ENCODE measurements around the gene CCNA2. TPM values are rescaled to one million over a fixed set of nuclear protein-coding genes. Genes with fewer than 3 reads are reported as not detected.

CCNA2 gene
- total RNA-seq, 1 experiment from 2014 or later, result 165 TPM

GRCh38 chr4:121776610-121777401, 46.9 kb downstream of the CCNA2 start:
- peak; percentile 72 for DNase-seq (ENCODE audit: low read depth)

- no peak for DNase-seq (ENCODE audit: low read depth)
Measured at GRCh38 chr4:121773883-121774282, 49.8 kb downstream of the CCNA2 start.

GRCh38 chr4:121771869-121772268, 51.8 kb downstream of the CCNA2 start:
- DNase-seq (ENCODE audit: low read depth), result no peak

GRCh38 chr4:121769341-121769740, 54.3 kb downstream of the CCNA2 start:
- no peak for DNase-seq (ENCODE audit: low read depth)

- no peak for DNase-seq (ENCODE audit: low read depth)
Measured at GRCh38 chr4:121767166-121767565, 56.5 kb downstream of the CCNA2 start.

Other genes with a start within 250 kb of the CCNA2 start
- 1,176 and 1,192 TPM in 2 replicates for gene ANXA5, start 126.9 kb downstream of the CCNA2 start, total RNA-seq (2014; rRNA removed)
- 3.3 and 5.8 TPM in 2 replicates for gene SMIM43, start 58.7 kb downstream of the CCNA2 start, total RNA-seq (2014; rRNA removed)
- gene EXOSC9, start 22.6 kb downstream of the CCNA2 start, total RNA-seq (2014; rRNA removed), result 87.1 and 103 TPM in 2 replicates
- 24.6 and 24.8 TPM in 2 replicates for gene BBS7, start 46.6 kb upstream of the CCNA2 start, total RNA-seq (2014; rRNA removed)
- 0.45 and 0.52 TPM in 2 replicates for gene TRPC3, start 128.2 kb upstream of the CCNA2 start, total RNA-seq (2014; rRNA removed)